AG10803 (cell line): ENCODE results near the gene SCARB1.

Source experiments
- DNase-seq: peaks from one replicate; pipeline ENCODE4 v3.0.0; 2010; ENCODE audit warnings: low read depth
- H3K4me3 ChIP-seq: 2 replicates; pipeline ENCODE4 v1.5.1; 2011; ENCODE audit warnings: mild to moderate bottlenecking, low read length, control low read depth
- TF ChIP-seq, protein P1 (sequence below): conservative IDR thresholded peaks from 2 replicates; pipeline ENCODE4 v1.5.1; 2011; ENCODE audit warnings: mild to moderate bottlenecking, low read length, control low read depth, inconsistent platforms

SCARB1 gene

DNA sequence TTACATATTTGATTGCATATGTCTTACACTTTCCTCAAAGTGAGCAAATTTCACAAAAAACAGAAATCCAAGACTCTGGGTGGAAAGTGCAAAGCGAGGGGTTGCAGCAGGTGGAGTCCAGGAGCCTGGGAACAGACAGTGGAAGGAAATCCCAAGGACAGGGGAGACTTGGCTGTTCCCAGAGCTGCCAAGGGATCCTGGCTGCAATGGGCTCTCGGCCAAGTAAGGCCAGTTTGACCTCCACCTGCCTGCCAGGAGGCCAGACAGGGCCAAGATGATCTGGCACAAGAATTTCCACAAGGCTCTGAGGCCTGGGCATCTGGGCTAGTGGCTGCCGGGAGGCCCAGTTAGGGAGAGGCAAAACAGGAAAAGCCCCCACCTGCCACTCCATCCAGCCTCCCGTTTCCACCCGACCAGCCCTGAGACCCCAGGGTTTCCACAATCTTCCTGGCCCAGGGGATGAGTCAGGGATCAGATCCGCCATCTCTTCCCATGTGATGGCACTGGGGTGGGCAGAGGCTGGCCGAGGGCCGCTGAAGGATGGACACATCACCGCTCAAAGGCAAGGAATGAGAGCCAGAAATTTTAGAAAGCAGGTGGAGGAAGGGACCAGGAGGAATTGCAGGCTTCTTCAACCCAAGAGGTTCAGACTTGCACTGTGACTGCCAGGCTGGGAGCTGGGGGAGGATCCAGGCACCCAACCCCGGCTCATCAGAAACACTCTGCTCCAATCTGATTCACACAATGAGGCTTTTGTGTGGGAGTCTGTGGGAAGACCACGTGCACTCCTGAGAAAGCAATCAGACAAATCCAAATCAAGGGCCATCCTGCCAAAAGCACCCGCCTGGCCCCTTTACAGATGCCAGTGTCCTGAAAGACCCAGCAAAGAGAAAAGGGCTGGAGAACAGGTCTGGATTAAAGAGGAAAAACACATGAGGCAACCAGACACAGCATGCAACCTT lies 16.3 kb downstream of the SCARB1 start:
- DNase-seq: no peak
- TF ChIP-seq, protein P1, sequence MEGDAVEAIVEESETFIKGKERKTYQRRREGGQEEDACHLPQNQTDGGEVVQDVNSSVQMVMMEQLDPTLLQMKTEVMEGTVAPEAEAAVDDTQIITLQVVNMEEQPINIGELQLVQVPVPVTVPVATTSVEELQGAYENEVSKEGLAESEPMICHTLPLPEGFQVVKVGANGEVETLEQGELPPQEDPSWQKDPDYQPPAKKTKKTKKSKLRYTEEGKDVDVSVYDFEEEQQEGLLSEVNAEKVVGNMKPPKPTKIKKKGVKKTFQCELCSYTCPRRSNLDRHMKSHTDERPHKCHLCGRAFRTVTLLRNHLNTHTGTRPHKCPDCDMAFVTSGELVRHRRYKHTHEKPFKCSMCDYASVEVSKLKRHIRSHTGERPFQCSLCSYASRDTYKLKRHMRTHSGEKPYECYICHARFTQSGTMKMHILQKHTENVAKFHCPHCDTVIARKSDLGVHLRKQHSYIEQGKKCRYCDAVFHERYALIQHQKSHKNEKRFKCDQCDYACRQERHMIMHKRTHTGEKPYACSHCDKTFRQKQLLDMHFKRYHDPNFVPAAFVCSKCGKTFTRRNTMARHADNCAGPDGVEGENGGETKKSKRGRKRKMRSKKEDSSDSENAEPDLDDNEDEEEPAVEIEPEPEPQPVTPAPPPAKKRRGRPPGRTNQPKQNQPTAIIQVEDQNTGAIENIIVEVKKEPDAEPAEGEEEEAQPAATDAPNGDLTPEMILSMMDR: no peak
- no peak overlapping the region for H3K4me3 ChIP-seq

DNA sequence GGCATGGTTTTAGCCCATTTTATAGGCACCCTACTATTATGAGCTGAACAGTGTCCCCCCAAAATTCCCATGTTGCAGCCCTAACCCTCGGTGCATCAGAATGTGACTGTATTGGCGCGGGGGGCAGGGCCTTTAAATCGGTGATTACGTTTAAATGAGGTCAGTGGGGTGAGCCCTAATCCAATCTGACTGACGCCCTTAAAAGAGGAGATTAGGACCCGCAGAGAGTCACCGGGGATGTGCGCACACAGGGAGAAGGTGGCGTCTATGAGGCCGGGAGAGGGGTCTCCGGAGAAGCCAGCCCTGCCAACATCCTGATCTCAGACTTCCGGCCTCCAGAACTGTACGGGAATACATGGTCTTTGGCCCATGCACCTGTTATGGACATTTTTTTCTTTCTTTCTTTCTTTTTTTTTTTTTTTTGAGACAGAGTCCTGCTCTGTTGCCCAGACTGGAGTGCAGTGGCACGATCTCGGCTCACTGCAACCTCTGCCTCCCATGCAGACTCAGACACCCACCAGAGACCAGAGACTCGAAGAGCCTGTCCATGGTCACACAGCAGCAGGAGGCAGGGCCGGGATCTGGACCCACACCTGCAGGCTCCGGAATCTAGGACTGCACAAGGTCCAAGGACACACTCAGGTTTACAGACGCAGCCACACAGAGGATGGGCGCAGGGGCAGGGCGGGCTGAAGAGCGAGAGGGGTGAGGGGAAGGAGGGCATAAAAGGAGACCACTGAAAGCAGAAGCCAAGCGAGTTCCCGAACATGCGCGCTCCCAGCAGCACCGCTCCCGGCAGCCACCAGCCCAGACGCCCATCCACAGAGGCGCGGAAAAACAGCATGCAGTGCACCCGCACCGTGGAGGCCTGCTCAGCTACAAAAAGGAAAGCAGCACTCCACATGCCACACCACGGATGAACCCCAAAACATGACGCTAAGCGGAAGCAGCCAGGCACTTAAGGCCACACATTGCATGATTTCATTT lies 19.0 kb downstream of the SCARB1 start:
- TF ChIP-seq, protein P1: no peak
- DNase-seq: no peak
- H3K4me3 ChIP-seq: no peak overlapping the region

DNA sequence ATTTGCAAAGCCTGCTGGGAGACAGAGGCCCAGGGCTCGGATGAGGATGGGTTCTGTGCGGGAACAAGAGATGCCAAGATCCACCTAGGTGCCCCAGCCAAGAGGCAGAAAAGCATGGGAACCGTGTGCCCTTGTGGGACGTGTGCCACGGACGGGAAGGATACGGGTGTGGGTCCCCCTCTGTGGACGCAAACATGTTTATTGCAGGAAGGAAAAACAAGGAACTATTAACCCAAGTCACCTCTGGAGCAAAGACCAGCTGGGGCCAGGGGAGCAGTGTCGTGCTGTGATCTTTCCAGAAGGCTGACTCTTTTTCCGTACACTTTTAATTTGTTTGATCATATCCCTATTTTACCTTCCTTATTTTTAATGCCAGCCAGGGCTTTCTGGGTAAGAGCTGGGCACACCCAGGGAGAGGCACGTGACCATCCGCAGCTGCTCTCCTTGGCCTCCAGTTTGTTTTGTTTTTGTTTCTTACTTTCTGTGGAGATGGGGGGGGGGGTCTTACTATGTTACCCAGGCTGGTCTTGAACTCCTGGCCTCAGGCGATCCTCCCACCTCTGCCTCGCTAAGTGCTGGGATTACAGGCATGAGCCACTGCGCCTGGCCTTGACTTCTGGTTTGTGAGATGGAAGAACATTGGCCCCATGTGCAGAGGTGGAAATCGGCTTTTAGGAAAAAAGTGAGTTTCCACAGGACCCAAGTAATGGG lies 20.7 kb downstream of the SCARB1 start:
- no peak for DNase-seq
- TF ChIP-seq, protein P1: no peak
- no peak overlapping the region for H3K4me3 ChIP-seq

DNA sequence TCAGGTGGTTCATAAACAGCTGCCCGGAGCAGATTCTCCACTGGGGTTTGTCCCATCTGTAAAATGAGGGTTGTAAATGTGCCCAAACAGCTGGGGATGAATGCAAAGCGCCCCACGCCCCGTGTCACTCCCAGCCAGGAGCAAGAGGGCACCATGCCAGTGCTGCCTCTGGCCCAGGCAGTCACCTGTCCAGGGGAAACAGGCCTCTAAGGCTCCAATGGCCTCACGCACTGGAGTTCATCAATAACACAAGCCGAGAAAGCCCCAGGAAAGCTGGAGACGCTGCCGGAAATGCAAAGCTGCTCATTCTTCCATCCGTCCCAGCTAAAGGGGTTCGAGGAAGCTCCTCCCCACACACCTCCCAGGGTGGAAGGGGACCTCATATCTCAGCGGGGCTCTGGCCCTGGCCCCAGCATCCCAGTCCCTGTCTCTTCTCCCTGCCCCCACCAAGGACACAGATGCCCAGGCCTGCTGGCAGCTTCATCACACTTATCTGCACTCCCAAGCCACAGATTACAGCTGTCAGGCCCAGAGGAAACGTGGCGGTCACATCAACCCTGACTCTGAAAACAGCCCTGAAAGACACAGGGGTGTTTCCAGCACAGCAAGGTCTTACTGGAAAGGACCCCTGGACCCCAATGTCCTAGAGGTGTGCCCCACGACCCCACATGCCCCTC lies 21.5 kb downstream of the SCARB1 start:
- no peak for DNase-seq
- TF ChIP-seq, protein P1: no peak
- H3K4me3 ChIP-seq: no peak overlapping the region

DNA sequence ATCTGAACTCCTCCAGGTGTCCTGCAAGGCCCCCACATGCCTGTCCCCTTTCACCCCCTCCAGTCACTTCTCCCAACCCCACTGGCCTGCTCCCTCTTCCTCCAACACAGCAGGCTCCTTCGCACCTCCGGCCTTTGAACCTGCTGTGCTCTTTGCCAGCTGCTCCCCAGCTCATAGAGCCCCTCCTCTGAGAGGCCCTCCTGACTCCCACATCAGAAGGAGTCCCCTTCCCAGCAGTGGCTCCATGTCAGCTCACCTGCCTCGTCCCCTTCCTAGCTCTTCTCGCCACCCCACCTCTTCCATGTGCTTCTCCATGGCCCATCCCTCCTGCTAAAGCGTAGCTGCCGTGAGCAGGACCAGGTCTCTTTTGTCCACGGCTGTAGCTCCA lies 22.1 kb downstream of the SCARB1 start:
- no peak overlapping the region for H3K4me3 ChIP-seq
- TF ChIP-seq, protein P1: no peak
- no peak for DNase-seq
